Measurements from ENCODE around the gene SRA1.

SRA1 gene

GRCh38 chr5:140570058-140570457 lies 12.8 kb upstream of the SRA1 start:
- no peak for DNase-seq

- peak in 1 of 2 donors; percentile 15 for DNase-seq
Measured at GRCh38 chr5:140569197-140569596, 11.9 kb upstream of the SRA1 start.

- DNase-seq, result no peak
Measured at GRCh38 chr5:140568443-140569063, 11.3 kb upstream of the SRA1 start.

- DNase-seq, result no peak
Measured at GRCh38 chr5:140567871-140568270, 10.6 kb upstream of the SRA1 start.

- DNase-seq, result no peak
Measured at GRCh38 chr5:140567136-140567818, 10.0 kb upstream of the SRA1 start.

- DNase-seq, result no peak
Measured at GRCh38 chr5:140566665-140567064, 9.4 kb upstream of the SRA1 start.

GRCh38 chr5:140565780-140566095 lies 8.5 kb upstream of the SRA1 start:
- DNase-seq, result no peak

- DNase-seq, result no peak
Measured at GRCh38 chr5:140565024-140565779, 7.9 kb upstream of the SRA1 start.

- peak; percentile 98 to 99 for DNase-seq
Measured at GRCh38 chr5:140564196-140565023, 7.1 kb upstream of the SRA1 start, which contains the start of the genes APBB3 and SLC35A4. TSS of gene APBB3 (minus strand) at chr5:140564598. CDS start at chr5:140564245, 353 bp downstream. TSS of gene SLC35A4 (plus strand) at chr5:140564828. CDS start at chr5:140567170, 2,342 bp downstream.

GRCh38 chr5:140563596-140563995 lies 6.3 kb upstream of the SRA1 start:
- DNase-seq, result no peak

- DNase-seq, result no peak
Measured at GRCh38 chr5:140561753-140562523, 4.7 kb upstream of the SRA1 start.

GRCh38 chr5:140560227-140560626 lies 3.0 kb upstream of the SRA1 start:
- DNase-seq, result no peak

- DNase-seq, result no peak
Measured at GRCh38 chr5:140558542-140558941, 1.3 kb upstream of the SRA1 start.

- DNase-seq, result no peak
Measured at GRCh38 chr5:140557965-140558364, 692 bp upstream of the SRA1 start.

GRCh38 chr5:140556438-140556837 lies 835 bp downstream of the SRA1 start:
- DNase-seq, result peak in 1 of 2 donors; percentile 38

- DNase-seq, result no peak
Measured at GRCh38 chr5:140555747-140556312, 1.4 kb downstream of the SRA1 start.

GRCh38 chr5:140554454-140554853 lies 2.8 kb downstream of the SRA1 start:
- DNase-seq, result no peak

GRCh38 chr5:140553657-140554056 lies 3.6 kb downstream of the SRA1 start:
- peak in 1 of 2 donors; percentile 34 for DNase-seq

GRCh38 chr5:140551872-140552271 lies 5.4 kb downstream of the SRA1 start:
- DNase-seq, result no peak

- no peak for DNase-seq
Measured at GRCh38 chr5:140550147-140551079, 6.9 kb downstream of the SRA1 start.

Measured in bone marrow (tissue), 2 donors.